HepG2 (cell line): Measurements from ENCODE around the gene HDLBP. TPM values are rescaled to one million over a fixed set of nuclear protein-coding genes. Genes with fewer than 3 reads are reported as not detected.

Source experiments
- FOXK2 ChIP-seq: fragments of 450-650 bp; IDR thresholded peaks from 2 replicates; pipeline ENCODE4 v1.6.1; 2016
- FOXP1 ChIP-seq, 2 experiments: fragments of 450-650 bp in 1 of 2; IDR thresholded peaks; 2 replicates each; pipeline ENCODE4 v1.6.1; 2017 to 2018; ENCODE audit warnings: antibody characterized with exemption in 1 of 2
- GMEB2 ChIP-seq: IDR thresholded peaks from 2 replicates; pipeline ENCODE4 v1.6.1; 2016; ENCODE audit warnings: missing biosample characterization, missing genetic modification reagents, low read depth
- GTF2F1 ChIP-seq: fragments of 150-350 bp; IDR thresholded peaks from 2 replicates; pipeline ENCODE4 v1.6.1; 2014; ENCODE audit warnings: low read length
- HINFP ChIP-seq: sonication (generic); formaldehyde crosslinking; IDR thresholded peaks from 2 replicates; pipeline ENCODE4 v1.4.0; 2020; ENCODE audit warnings: low read depth, mild to moderate bottlenecking, missing genetic modification reagents
- IRF1 ChIP-seq: sonication (generic); formaldehyde crosslinking; IDR thresholded peaks from 2 replicates; pipeline ENCODE4 v1.4.0; 2020; ENCODE audit warnings: low read depth, mild to moderate bottlenecking, missing genetic modification reagents
- KLF6 ChIP-seq: IDR thresholded peaks from 2 replicates; pipeline ENCODE4 v1.8.0; 2016; ENCODE audit warnings: missing biosample characterization, missing genetic modification reagents
- NCOA5 ChIP-seq: sonication (generic); formaldehyde crosslinking; IDR thresholded peaks from 2 replicates; pipeline ENCODE4 v1.4.0; 2020; ENCODE audit warnings: missing genetic modification reagents
- NONO ChIP-seq, 2 experiments: fragments of 450-650 bp in 1 of 2; sonication (generic) in 1 of 2; formaldehyde crosslinking in 1 of 2; IDR thresholded peaks in 1 of 2; conservative IDR thresholded peaks in 1 of 2; 2 replicates each; pipeline versions ENCODE4 v1.6.1 to v1.8.0; 2017 to 2022; ENCODE audit warnings: mild to moderate bottlenecking in 1 of 2, missing genetic modification reagents in 1 of 2, moderate library complexity in 1 of 2
- PHB2 ChIP-seq: fragments of 450-650 bp; IDR thresholded peaks from 2 replicates; pipeline ENCODE4 v1.6.1; 2018; ENCODE audit not compliant: partially characterized antibody
- PHF21A ChIP-seq: sonication (generic); formaldehyde crosslinking; IDR thresholded peaks from 2 replicates; pipeline ENCODE4 v1.5.0; 2020; ENCODE audit warnings: mild to moderate bottlenecking, missing genetic modification reagents
- POGK ChIP-seq: sonication (generic); formaldehyde crosslinking; conservative IDR thresholded peaks from 2 replicates; pipeline ENCODE4 v1.8.0; 2022; ENCODE audit warnings: mild to moderate bottlenecking, moderate library complexity, missing genetic modification reagents
- RAD51 ChIP-seq: fragments of 450-650 bp; IDR thresholded peaks from 2 replicates; pipeline ENCODE4 v1.6.1; 2016; ENCODE audit warnings: borderline replicate concordance
- SATB2 ChIP-seq: sonication (generic); formaldehyde crosslinking; IDR thresholded peaks from 2 replicates; pipeline ENCODE4 v1.5.0; 2020; ENCODE audit warnings: missing genetic modification reagents
- TAF15 ChIP-seq: fragments of 200-400 bp; formaldehyde crosslinking; IDR thresholded peaks from one replicate; pipeline ENCODE4 v1.6.1; 2018; ENCODE audit warnings: mild to moderate bottlenecking, low read depth, low read length; ENCODE audit not compliant: poor library complexity, severe bottlenecking
- TCF7L2 ChIP-seq: IDR thresholded peaks from 2 replicates; pipeline ENCODE4 v1.6.1; 2011; ENCODE audit warnings: mild to moderate bottlenecking, low read depth, low read length, moderate library complexity
- YY1 ChIP-seq: IDR thresholded peaks from 2 replicates; pipeline ENCODE4 v1.6.1; 2011; ENCODE audit warnings: low read length, low read depth, moderate library complexity, mild to moderate bottlenecking; ENCODE audit not compliant: insufficient read depth, insufficient replicate concordance
- ZBTB3 ChIP-seq: sonication (generic); formaldehyde crosslinking; IDR thresholded peaks from 2 replicates; pipeline ENCODE4 v1.4.0; 2020; ENCODE audit warnings: low read depth, mild to moderate bottlenecking, moderate library complexity, missing genetic modification reagents, borderline replicate concordance
- ZMYM3 ChIP-seq: sonication (generic); formaldehyde crosslinking; IDR thresholded peaks from 2 replicates; pipeline ENCODE4 v1.5.1; 2020; ENCODE audit warnings: mild to moderate bottlenecking, missing genetic modification reagents
- ZNF496 ChIP-seq: sonication (generic); formaldehyde crosslinking; IDR thresholded peaks from 2 replicates; pipeline ENCODE4 v1.8.1; 2023; ENCODE audit warnings: mild to moderate bottlenecking, moderate library complexity, missing genetic modification reagents; ENCODE audit not compliant: insufficient replicate concordance
- ZNF510 ChIP-seq: sonication (generic); formaldehyde crosslinking; IDR thresholded peaks from 2 replicates; pipeline ENCODE4 v1.4.0; 2020; ENCODE audit warnings: low read depth, mild to moderate bottlenecking, missing genetic modification reagents
- ZNF619 ChIP-seq: sonication (generic); formaldehyde crosslinking; IDR thresholded peaks from 2 replicates; pipeline ENCODE4 v1.4.0; 2020; ENCODE audit warnings: mild to moderate bottlenecking, missing genetic modification reagents
- ZNF746 ChIP-seq: sonication (generic); formaldehyde crosslinking; IDR thresholded peaks from 2 replicates; pipeline ENCODE4 v1.8.0; 2022; ENCODE audit warnings: mild to moderate bottlenecking, missing genetic modification reagents
- ZNF773 ChIP-seq: sonication (generic); formaldehyde crosslinking; IDR thresholded peaks from 2 replicates; pipeline ENCODE4 v1.4.0; 2020; ENCODE audit warnings: missing genetic modification reagents, borderline replicate concordance
- polyA plus RNA-seq, 8 experiments: library from polyadenylated mRNA; depleted of rRNA in 3 of 8; stranded (reverse) in 7 of 8; unstranded in 1 of 8; fragments of >200 nt; fragmentation: Illumina TruSeq in 4 of 8; extraction: Trizol in 4 of 8; gene quantifications; 2 replicates each; pipeline versions ENCODE4 v1.2.1 to v1.2.3, GENCODE V29; 2011 to 2016; ENCODE audit warnings: low read depth in 4 of 8, missing spikeins in 1 of 8, mixed read lengths in 1 of 8; ENCODE audit not compliant: insufficient read depth in 1 of 8
- total RNA-seq, 5 experiments: library from RNA; depleted of rRNA; stranded (reverse); fragments of >200 nt; fragmentation: Illumina TruSeq; extraction: Trizol; gene quantifications; 2 replicates each; pipeline ENCODE4 v1.2.3, GENCODE V29; 2016; ENCODE audit warnings: low read depth in 1 of 5

The HDLBP gene
- total and polyA plus RNA-seq, 2 of the 13 experiments (the other 11 are each of a cell fraction or from before 2014, with no cell fraction given): 464 to 707 TPM

- peak; percentile 29 for TF ChIP-seq TAF15
- peak; percentile 67; the same call in 1 of the 2 replicates for TF ChIP-seq ZNF510 (CRISPR knock-in tag)
- TF ChIP-seq KLF6 (CRISPR knock-in tag): peak; percentile 92
- TF ChIP-seq ZBTB3 (CRISPR knock-in tag): no peak; the same call in 1 of the 2 replicates
- TF ChIP-seq PHB2: no peak
- peak; percentile 90; the same call in 1 of the 2 replicates for TF ChIP-seq SATB2
- no peak; the same call in 1 of the 2 replicates for TF ChIP-seq ZNF619 (CRISPR knock-in tag)
- TF ChIP-seq GMEB2: no peak
- peak; percentile 91 for TF ChIP-seq YY1
- TF ChIP-seq TCF7L2: no peak
- TF ChIP-seq ZNF773 (CRISPR knock-in tag): no peak
- TF ChIP-seq FOXK2: no peak
- TF ChIP-seq GTF2F1: no peak
- 0 out of 2 replicates have a peak, but pooled peaks have one; percentile 69 for TF ChIP-seq NCOA5 (CRISPR knock-in tag)
- TF ChIP-seq NONO (IDR thresholded peaks at IDR 0.05): no peak
- 0 out of 2 replicates have a peak, but pooled peaks have one; percentile 14 for TF ChIP-seq NONO (CRISPR knock-in tag; conservative IDR thresholded peaks at IDR 0.05)
- TF ChIP-seq PHF21A (CRISPR knock-in tag): peak; percentile 43; the same call in 1 of the 2 replicates
- TF ChIP-seq ZMYM3 (CRISPR knock-in tag): peak; percentile 50; the same call in 1 of the 2 replicates
- TF ChIP-seq ZNF746 (CRISPR knock-in tag): no peak
- no peak for TF ChIP-seq RAD51
- peak; percentile 50 for TF ChIP-seq HINFP (CRISPR knock-in tag)
- TF ChIP-seq FOXP1 (IDR thresholded peaks at IDR 0.05): no peak
- no peak for TF ChIP-seq FOXP1 (CRISPR knock-in tag; IDR thresholded peaks at IDR 0.05)
- peak; percentile 82; the same call in 1 of the 2 replicates for TF ChIP-seq IRF1 (CRISPR knock-in tag)
- peak; percentile 85; the same call in 1 of the 2 replicates for TF ChIP-seq POGK (CRISPR knock-in tag)
- TF ChIP-seq ZNF496 (CRISPR knock-in tag): no peak
Observed at GRCh38 chr2:241315879-241316631, 583 bp upstream of the HDLBP start, which contains the start of gene SEPTIN2 (continued).
